Motor neuron (in vitro differentiated cells): ENCODE measurements around the gene TMEM244. TPM values are rescaled to one million over a fixed set of nuclear protein-coding genes. Genes with fewer than 3 reads are reported as not detected.

Source experiments
- ATAC-seq, 8 experiments: fragments of 200-7000 bp; cut with Tn5 transposase; replicated peaks in 6 of 8; 2 replicates each; pipeline ENCODE4 v1.8.0; 2021; ENCODE audit warnings: mild to moderate bottlenecking in 8 of 8, moderate library complexity in 8 of 8
- H3K27ac ChIP-seq, 2 donors: fragments of 250-450 bp; sonication (Bioruptor Pico); 2 replicates each; pipeline ENCODE4 v1.9.0; 2021; ENCODE audit warnings: antibody characterized with exemption in 2 of 2, mild to moderate bottlenecking in 2 of 2, moderate library complexity in 1 of 2
- H3K4me1 ChIP-seq, 2 donors: fragments of 250-450 bp; sonication (Bioruptor Pico); replicated peaks in 1 of 2; 2 replicates each; pipeline ENCODE4 v1.6.1; 2021; ENCODE audit warnings: antibody characterized with exemption in 2 of 2, mild to moderate bottlenecking in 2 of 2, moderate library complexity in 1 of 2
- H3K4me3 ChIP-seq, 5 donors: fragments of 250-450 bp; sonication (Bioruptor Pico); 2 replicates each; pipeline ENCODE4 v1.9.0; 2021; ENCODE audit warnings: antibody characterized with exemption in 5 of 5, mild to moderate bottlenecking in 5 of 5, moderate library complexity in 4 of 5
- WGBS, 10 experiments: fragments of 450-650 bp; shearing (Covaris generic); methylation state at CpG; one replicate each; pipeline ENCODE4 v1.0.0; 2022; 5-methylcytosine and 5-hydroxymethylcytosine counted together
- in situ Hi-C, 9 experiments: fragments of 400-800 bp; cut with MboI; loops; one replicate each; pipeline ENCODE4 v1.15.0; 2021; ENCODE audit warnings: low sequenced_read_pairs in 9 of 9, low pct_unique_long_range_greater_than_20kb in 2 of 9; ENCODE audit not compliant: unreplicated experiment in 9 of 9
- total RNA-seq, 8 experiments: library from RNA; unstranded; fragments of 300-600 nt; gene quantifications; 2 replicates each; pipeline versions ENCODE4 v1.2.3 to v1.2.4, GENCODE V29; 2022

TMEM244 gene, protein sequence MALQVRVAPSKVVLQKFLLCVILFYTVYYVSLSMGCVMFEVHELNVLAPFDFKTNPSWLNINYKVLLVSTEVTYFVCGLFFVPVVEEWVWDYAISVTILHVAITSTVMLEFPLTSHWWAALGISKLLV
- total RNA-seq: not detected

DNA sequence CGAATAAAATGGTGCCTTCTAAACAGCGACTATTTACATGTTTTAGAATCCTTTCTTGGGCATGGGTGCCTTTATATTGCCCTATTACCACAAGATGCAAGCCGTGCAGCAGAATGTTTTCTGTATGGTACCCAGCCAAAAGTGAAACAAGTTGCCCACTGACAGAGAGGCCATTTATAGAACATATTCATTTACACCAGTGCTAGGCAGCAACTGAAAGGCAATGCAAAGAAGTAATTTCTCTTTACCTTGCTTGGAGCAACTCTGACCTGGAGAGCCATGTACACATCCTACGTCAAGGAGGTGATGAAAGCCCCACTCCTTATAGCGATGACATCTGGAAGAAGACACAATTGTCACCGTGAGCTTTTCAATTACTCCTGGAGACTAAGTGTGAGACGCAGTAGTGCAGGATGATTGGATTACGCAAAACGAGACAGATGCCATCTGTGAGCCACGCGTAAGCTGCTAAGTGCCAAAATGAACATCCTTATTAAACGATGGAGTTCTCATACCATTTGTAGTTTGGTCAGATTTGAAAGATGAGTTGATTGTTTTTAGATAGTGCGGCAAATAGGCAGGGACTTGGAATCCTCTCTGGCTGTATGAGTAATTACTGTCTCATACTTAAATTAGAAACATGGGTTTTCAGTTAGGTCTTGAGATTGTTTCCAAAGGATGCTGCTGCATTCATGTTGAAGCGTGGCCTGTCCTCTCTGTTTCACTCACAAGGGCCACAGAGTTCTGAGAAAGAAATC lies at the start of gene TMEM244:
TMEM244 (minus strand) TSS at position 408 of the 758 bp plus-strand sequence; CDS start at position 281, 127 bp downstream.
- in situ Hi-C loops: no loop called here
- WGBS, 10 experiments: 13 to 100% (median 71%) methylated on average over 1 to 13 of the region's 14 CpGs
- Histone ChIP-seq H3K4me3 (no peak within 1 kb of the TSS), H3K27ac (no peak within 1 kb of the TSS), H3K4me1 (no peaks in the 10 kb centered on the region)
- ATAC-seq: peak in 3 of 8 experiments; percentile 72 to 82 (median 77)

DNA sequence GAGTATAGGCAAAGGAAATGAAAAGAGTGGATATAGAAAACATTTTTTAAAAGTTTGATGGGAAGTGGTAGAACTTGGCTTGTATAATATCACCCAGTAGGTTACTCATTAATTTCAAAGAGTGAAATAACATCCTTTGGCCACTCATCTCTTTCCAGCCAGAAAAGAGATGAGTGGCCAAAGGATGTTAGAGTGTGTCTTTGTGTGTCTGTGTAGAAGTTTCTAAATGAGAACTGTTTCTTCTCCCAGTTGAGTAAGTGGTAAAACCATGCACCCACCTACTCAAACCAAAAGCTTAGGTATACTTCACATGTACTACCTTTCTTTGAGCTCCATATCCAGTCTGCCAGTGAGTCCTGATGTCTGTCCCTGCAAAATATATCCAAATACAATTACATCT lies 47.7 kb upstream of the TMEM244 start:
- no peak for ATAC-seq
- H3K27ac ChIP-seq: no peak overlapping the region
- in situ Hi-C loops: no loop called here
- H3K4me1 ChIP-seq: no peaks in the 10 kb centered on the region
- no peak overlapping the region for H3K4me3 ChIP-seq

DNA sequence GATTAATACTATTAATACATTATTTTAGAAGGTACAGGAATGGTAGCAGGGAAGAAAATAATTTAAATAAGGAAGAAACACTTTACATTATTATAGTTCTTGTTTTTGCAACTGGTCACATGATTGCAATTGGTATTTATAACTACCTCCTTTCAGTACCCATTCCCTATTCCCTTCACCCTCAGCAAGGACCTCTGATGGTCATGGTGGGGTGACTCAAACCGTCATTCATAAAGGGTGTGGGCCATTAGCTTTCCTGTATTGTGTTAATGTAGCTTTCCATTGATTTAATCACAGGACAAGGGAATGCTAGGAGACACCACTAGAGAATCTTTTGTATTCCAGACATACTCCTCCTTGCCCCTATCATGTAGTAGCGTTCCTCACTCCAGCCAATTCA lies 47.2 kb upstream of the TMEM244 start:
- no peaks in the 10 kb centered on the region for H3K4me1 ChIP-seq
- H3K4me3 ChIP-seq: no peak overlapping the region
- peak in 2 of 8 experiments; percentile 57 to 65 for ATAC-seq
- no peak overlapping the region for H3K27ac ChIP-seq
- WGBS, 10 experiments: 17 to 81% (median 48%) methylated on average over 1 to 2 of the region's 2 CpGs; no CpG with 5 or more reads in 1 of the 10 experiments
- in situ Hi-C loops: no loop called here

DNA sequence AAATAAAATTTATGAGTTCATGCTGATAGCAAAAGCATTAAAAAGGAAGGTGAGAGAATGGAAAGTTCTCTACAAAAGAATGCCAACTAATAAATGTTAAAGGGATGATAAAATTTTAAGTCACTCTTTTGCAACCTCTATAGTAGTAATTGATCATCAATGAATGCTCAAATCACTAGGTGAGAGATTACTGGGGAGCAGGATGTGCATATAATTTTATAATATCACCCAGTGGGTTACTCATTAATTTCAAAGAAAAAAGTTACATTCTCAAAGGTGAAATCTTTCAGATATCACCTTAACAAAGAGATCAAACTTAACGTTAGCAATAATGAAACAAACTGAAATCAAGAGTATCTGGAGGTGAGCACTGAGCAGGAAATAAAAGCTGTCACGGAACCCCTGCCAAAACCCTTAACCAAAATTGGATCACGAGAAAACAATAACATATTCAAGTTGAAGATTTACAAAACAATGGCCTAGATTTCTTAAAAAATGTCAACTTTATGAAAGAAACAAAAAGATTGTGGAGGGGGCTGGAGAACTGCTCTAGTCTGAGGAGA lies 45.5 kb upstream of the TMEM244 start:
- Histone ChIP-seq H3K4me3 (no peak overlapping the region), H3K27ac (no peak overlapping the region), H3K4me1 (no peaks in the 10 kb centered on the region)
- ATAC-seq: no peak
- in situ Hi-C loops: no loop called here
- WGBS, 10 experiments: 15 to 95% (median 83%) methylated on average over 1 to 3 of the region's 3 CpGs

DNA sequence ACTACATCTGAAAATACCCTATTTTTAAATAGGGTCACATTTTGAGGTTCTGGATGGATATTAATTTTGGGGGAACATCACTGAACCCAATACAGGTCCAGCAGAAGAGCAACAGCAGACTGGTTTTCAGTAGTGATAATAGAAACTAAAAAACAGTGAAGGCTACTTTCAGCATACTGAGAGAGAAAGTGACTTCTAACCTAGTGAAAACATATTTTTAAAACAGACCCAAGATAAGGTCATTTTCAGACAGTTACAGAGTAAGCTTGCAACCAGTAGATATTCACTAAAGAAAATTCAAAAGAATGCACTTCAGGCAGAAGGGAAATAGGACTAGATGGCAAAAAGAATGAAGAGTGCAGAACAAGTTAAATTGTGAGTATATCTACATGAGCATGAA lies 42.0 kb upstream of the TMEM244 start:
- no peak overlapping the region for H3K4me3 ChIP-seq
- H3K27ac ChIP-seq: no peak overlapping the region
- no peaks in the 10 kb centered on the region for H3K4me1 ChIP-seq
- no peak for ATAC-seq
- in situ Hi-C loops: no loop called here

DNA sequence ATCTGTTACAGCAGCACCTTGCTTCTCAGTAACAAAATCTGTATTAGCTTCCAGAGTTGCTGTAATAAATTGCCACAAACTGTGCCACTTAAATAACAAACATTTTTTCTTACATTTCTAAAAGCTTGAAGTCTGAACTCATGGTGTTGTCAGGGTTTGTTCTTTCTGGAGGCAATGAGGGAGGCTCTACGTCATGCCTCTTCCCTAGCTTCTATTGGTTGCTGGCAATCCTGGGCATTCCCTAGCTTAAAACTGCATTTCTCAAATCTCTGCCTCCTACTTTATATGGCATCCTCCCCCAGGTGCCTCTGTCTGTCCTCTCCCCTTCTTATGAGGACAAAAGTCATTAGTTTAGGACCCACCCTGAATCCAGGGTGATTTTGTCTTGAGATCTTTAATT lies 41.6 kb upstream of the TMEM244 start:
- 67 to 100% (median 71%) methylated on average over 1 of the region's 1 CpG; no CpG with 5 or more reads in 6 of the 10 experiments for WGBS, 10 experiments
- no peak overlapping the region for H3K4me3 ChIP-seq
- no peaks in the 10 kb centered on the region for H3K4me1 ChIP-seq
- no peak overlapping the region for H3K27ac ChIP-seq
- in situ Hi-C loops: no loop called here
- ATAC-seq: no peak

DNA sequence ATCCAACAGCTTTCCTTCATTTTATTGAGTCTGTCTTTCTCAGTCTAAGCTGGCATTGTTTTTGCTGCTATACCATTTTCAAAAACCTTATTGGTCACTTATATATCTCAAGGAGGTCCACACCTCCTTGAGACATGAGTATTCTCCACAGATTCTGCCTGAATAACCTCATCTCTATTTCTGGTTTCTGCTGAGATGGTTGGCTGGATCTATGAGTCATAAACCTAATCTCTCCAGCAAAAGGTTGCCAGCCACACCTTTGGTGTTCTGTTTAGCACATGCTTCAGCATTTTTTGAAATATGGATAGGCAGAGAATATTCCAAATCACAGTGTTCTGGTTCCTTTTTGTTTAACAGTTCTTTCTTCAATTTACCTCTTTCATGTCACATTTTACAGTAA lies 40.8 kb upstream of the TMEM244 start:
- Histone ChIP-seq H3K4me1 (no peaks in the 10 kb centered on the region), H3K4me3 (no peak overlapping the region), H3K27ac (no peak overlapping the region)
- in situ Hi-C loops: no loop called here
- ATAC-seq: peak in 3 of 8 experiments; percentile 20 to 93 (median 82)

DNA sequence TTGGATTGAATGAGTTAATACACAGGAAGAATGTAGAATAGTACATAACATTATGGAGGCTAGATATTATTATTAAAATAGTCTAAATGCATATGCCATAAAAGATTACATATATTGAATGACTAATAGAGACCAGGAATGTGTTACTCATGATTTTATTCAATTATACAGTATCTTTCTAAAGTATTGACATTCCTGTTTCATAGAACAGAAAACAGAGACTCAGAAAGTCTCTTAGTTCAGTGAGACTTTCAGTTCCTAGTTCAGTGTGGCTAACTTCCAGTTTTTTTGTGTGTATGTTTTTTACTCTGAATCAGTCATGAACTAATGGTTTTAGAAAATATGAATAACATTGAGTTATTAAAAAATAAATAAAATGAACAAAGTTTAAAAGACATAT lies 34.6 kb upstream of the TMEM244 start:
- in situ Hi-C loops: loop anchor here in 1 of 9 experiments (25.0 kb wide), 1 partner anchor 117 kb away; the partner anchor contains the start of gene L3MBTL3
- peak in 2 of 8 experiments; percentile 24 to 48 for ATAC-seq
- H3K4me1 ChIP-seq: no peaks in the 10 kb centered on the region
- H3K4me3 ChIP-seq: no peak overlapping the region
- H3K27ac ChIP-seq: no peak overlapping the region

DNA sequence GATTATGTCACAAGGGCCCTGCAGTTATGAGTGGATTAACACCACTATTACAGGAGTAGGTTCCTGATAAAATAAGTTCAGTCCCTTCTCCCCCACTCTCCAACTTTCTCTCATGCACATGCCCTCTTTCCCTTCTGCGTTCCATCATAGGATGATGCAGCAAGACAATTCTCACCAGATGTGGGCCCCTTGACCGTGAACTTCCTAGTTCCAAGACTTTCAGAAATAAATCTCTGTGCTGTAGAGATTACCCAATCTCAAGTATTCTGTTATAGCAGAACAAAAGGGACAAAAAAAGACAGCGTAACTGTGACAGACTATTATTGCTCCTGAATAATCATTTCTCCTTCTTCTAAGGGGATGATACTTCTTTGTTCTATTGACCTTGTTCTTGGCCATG lies 33.8 kb upstream of the TMEM244 start:
- Histone ChIP-seq H3K4me3 (no peak overlapping the region), H3K27ac (no peak overlapping the region), H3K4me1 (no peaks in the 10 kb centered on the region)
- ATAC-seq: no peak
- in situ Hi-C loops: loop anchor here in 1 of 9 experiments (25.0 kb wide), 1 partner anchor 117 kb away; the partner anchor contains the start of gene L3MBTL3
- 14 to 100% (median 81%) methylated on average over 1 to 3 of the region's 3 CpGs; no CpG with 5 or more reads in 4 of the 10 experiments for WGBS, 10 experiments

DNA sequence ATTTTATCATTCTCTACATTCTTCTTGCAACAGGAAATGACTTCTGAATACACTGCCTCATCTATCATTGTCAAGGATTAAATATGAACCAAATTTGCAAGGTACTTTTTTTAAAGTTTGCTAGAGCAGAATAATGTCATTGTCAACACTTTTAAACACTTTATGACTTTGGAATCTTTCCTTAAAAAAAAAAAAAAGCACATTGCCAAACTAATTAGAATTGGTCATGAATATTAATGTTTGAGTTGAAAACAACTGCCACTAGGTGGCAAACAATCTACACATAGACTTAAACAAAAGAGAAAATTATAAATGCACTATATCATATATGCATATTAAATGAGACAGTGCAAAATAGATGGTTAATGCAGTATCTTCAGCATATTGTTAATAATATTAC lies 32.5 kb upstream of the TMEM244 start:
- in situ Hi-C loops: loop anchor here in 1 of 9 experiments (25.0 kb wide), 1 partner anchor 119 kb away; the partner anchor contains the start of gene L3MBTL3
- Histone ChIP-seq H3K4me3 (no peak overlapping the region), H3K4me1 (no peaks in the 10 kb centered on the region), H3K27ac (no peak overlapping the region)
- ATAC-seq: no peak

DNA sequence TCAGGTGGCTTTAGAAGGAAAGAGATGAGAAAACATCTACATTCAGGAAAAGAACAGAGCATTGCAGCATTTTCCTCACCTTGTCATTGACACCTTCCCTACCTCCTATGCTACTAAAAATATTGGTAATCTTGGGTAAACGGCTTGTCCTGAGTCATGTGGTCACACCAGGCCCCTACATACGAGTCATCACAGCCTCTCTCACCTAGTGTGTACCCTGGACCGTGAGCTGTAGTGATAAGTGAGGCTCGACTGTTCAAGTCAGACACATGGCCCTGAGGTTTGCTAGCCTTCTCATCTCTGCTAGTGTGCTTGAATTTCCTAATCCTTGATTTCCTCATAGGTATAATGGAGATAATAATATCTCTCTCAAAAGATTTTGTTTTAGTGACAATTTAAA lies 29.6 kb upstream of the TMEM244 start:
- H3K4me3 ChIP-seq: no peak overlapping the region
- in situ Hi-C loops: loop anchor here in 1 of 9 experiments (25.0 kb wide), 1 partner anchor 122 kb away; the partner anchor contains the start of gene L3MBTL3
- ATAC-seq: no peak
- no peak overlapping the region for H3K27ac ChIP-seq
- WGBS, 10 experiments: 20 to 81% (median 64%) methylated on average over 1 to 4 of the region's 4 CpGs; no CpG with 5 or more reads in 2 of the 10 experiments
- H3K4me1 ChIP-seq: no peaks in the 10 kb centered on the region

DNA sequence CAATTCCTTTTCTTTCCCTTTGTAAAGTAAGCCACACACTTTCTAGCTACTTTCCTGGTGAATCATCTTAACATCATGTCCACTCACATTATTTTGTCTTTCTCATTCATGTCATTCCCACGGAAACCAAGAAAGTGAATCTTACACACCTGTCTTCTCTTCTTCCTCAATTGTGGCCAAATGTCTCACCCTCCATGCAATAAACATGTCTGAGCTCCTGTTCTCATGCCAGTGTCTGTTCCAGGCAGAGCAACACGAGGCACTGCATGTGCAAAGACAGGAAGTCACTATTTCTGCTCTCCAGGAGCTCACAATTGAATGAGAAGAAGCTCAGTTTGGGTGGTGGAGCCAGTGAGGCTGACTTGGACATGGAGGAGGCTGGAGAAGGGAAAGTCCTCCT lies 29.0 kb upstream of the TMEM244 start:
- no peaks in the 10 kb centered on the region for H3K4me1 ChIP-seq
- no peak overlapping the region for H3K4me3 ChIP-seq
- in situ Hi-C loops: loop anchor here in 1 of 9 experiments (25.0 kb wide), 1 partner anchor 122 kb away; the partner anchor contains the start of gene L3MBTL3
- H3K27ac ChIP-seq: no peak overlapping the region
- 6 to 67% (median 45%) methylated on average over 1 to 2 of the region's 2 CpGs; no CpG with 5 or more reads in 1 of the 10 experiments for WGBS, 10 experiments
- peak in 1 of 8 experiments; percentile 33 for ATAC-seq

DNA sequence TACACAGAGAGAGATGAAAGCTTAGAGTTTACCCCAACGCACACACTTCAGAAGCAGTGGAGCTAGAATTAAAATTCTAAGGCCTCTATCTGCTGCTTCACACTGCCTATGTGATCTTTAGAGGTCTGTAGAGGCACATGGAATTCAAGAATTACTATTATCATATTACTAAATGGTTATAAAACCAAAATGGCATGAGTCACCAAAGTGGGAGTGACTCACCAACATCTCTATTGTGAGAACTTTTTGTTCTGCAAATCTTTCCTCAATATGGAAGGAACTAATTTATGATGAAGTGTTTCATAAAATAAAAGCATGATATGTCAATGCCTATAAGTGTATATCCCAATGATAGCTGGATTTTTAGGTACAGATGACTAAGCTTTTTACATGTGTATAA lies 28.5 kb upstream of the TMEM244 start:
- in situ Hi-C loops: loop anchor here in 1 of 9 experiments (25.0 kb wide), 1 partner anchor 123 kb away; the partner anchor contains the start of gene L3MBTL3
- peak in 2 of 8 experiments; percentile 73 to 78 for ATAC-seq
- H3K4me3 ChIP-seq: no peak overlapping the region
- WGBS, 10 experiments: 80 to 100% (median 89%) methylated on average over 1 of the region's 1 CpG; no CpG with 5 or more reads in 6 of the 10 experiments
- H3K27ac ChIP-seq: no peak overlapping the region
- H3K4me1 ChIP-seq: no peaks in the 10 kb centered on the region
